Activated CD4-positive, alpha-beta memory T cell treated with anti-CD3 and anti-CD28 coated beads, Interleukin-2, amount 10 ng/mL, durations not matched to agents 7 days and 5 days (primary cell): ENCODE measurements around the gene EPS15. TPM values are rescaled to one million over a fixed set of nuclear protein-coding genes. Genes with fewer than 3 reads are reported as not detected.
"Not testable (repeated sequence)": the region's sequence is repeated elsewhere in the genome, so short reads cannot be mapped to it uniquely, and the experiment has no call there.

ENCODE experiments used
- CTCF ChIA-PET: fragments of 350-600 bp; sonication (Branson Sonifier 250); formaldehyde crosslinking; loops from one replicate; lab custom pipeline; 2021; ENCODE audit warnings: antibody characterized with exemption, inconsistent platforms; lab: Charles Lee
- POLR2A ChIA-PET: fragments of 350-600 bp; sonication (Branson Sonifier 250); formaldehyde crosslinking; loops from one replicate; lab custom pipeline; 2021; ENCODE audit warnings: antibody characterized with exemption; lab: Charles Lee
- DNase-seq: peaks from one replicate; pipeline ENCODE4 v3.0.0-alpha.2; 2020
- H3K27ac Mint-ChIP-seq: one replicate; pipeline ENCODE4 v1.8.0; 2021; ENCODE audit warnings: mild to moderate bottlenecking, mixed read lengths
- H3K27me3 Mint-ChIP-seq: one replicate; pipeline ENCODE4 v1.8.0; 2021; ENCODE audit warnings: mixed read lengths
- H3K36me3 Mint-ChIP-seq: one replicate; pipeline ENCODE4 v1.8.0; 2021; ENCODE audit warnings: low read depth, mixed read lengths
- H3K4me1 Mint-ChIP-seq: one replicate; pipeline ENCODE4 v1.8.0; 2021; ENCODE audit warnings: mixed read lengths
- H3K4me3 Mint-ChIP-seq: one replicate; pipeline ENCODE4 v1.8.0; 2021; ENCODE audit warnings: mild to moderate bottlenecking, mixed read lengths
- H3K9me3 Mint-ChIP-seq: one replicate; pipeline ENCODE4 v1.8.0; 2021; ENCODE audit warnings: mixed read lengths
- total RNA-seq, 2 experiments: library from RNA; stranded (reverse); gene quantifications; one replicate each; pipeline ENCODE4 v1.2.3, GENCODE V29; 2021

EPS15 gene
- total RNA-seq, 2 experiments from 2014 or later, result 71.8 to 75.0 TPM

GRCh38 chr1:51326839-51327238, 192.2 kb downstream of the EPS15 start:
- no peak for DNase-seq
- Mint-ChIP-seq H3K4me3 (no peak overlapping the region), H3K27me3 (peaks cover 46% of the 10 kb centered on the region), H3K36me3 (peaks cover 2% of the 10 kb centered on the region), H3K27ac (no peak overlapping the region), H3K9me3 (no peaks in the 10 kb centered on the region), H3K4me1 (peaks cover 10% of the 10 kb centered on the region)
- ChIA-PET POLR2A (no interaction called here), CTCF (no interaction called here)

- Mint-ChIP-seq H3K4me1 (peaks cover 7% of the 10 kb centered on the region), H3K36me3 (peaks cover under 1% of the 10 kb centered on the region), H3K4me3 (no peak overlapping the region), H3K27me3 (peaks cover 39% of the 10 kb centered on the region), H3K9me3 (no peaks in the 10 kb centered on the region), H3K27ac (no peak overlapping the region)
- DNase-seq, result no peak
- ChIA-PET CTCF (no interaction called here), POLR2A (no interaction called here)
Observed at GRCh38 chr1:51325878-51326755, 192.9 kb downstream of the EPS15 start.

- H3K9me3 Mint-ChIP-seq, result no peaks in the 10 kb centered on the region
- ChIA-PET CTCF (no interaction called here), POLR2A (no interaction called here)
- H3K27me3 Mint-ChIP-seq, result peaks cover 34% of the 10 kb centered on the region
- H3K4me1 Mint-ChIP-seq, result peaks cover 2% of the 10 kb centered on the region
- no peaks in the 10 kb centered on the region for H3K36me3 Mint-ChIP-seq
- H3K27ac Mint-ChIP-seq, result no peak overlapping the region
- H3K4me3 Mint-ChIP-seq, result no peak overlapping the region
- DNase-seq, result no peak
Observed at GRCh38 chr1:51325391-51325790, 193.7 kb downstream of the EPS15 start.

- DNase-seq, CTCF ChIA-PET, H3K4me1 Mint-ChIP-seq, H3K9me3 Mint-ChIP-seq, H3K27ac Mint-ChIP-seq, H3K36me3 Mint-ChIP-seq, POLR2A ChIA-PET, H3K4me3 Mint-ChIP-seq: not testable (repeated sequence)
- peaks cover 33% of the 10 kb centered on the region for H3K27me3 Mint-ChIP-seq
Observed at GRCh38 chr1:51325011-51325385, 194.1 kb downstream of the EPS15 start.

- ChIA-PET POLR2A (no interaction called here), CTCF (no interaction called here)
- Mint-ChIP-seq H3K4me1 (no peaks in the 10 kb centered on the region), H3K27me3 (peaks cover 28% of the 10 kb centered on the region), H3K27ac (no peak overlapping the region), H3K36me3 (no peaks in the 10 kb centered on the region), H3K9me3 (no peaks in the 10 kb centered on the region), H3K4me3 (no peak overlapping the region)
- DNase-seq, result no peak
Observed at GRCh38 chr1:51324251-51325010, 194.6 kb downstream of the EPS15 start.

GRCh38 chr1:51323778-51324177, 195.3 kb downstream of the EPS15 start:
- no peaks in the 10 kb centered on the region for H3K4me1 Mint-ChIP-seq
- H3K27me3 Mint-ChIP-seq, result peaks cover 24% of the 10 kb centered on the region
- no peak overlapping the region for H3K27ac Mint-ChIP-seq
- no peak for DNase-seq
- H3K36me3 Mint-ChIP-seq, result no peaks in the 10 kb centered on the region
- CTCF ChIA-PET, result no interaction called here
- POLR2A ChIA-PET, result no interaction called here
- no peaks in the 10 kb centered on the region for H3K9me3 Mint-ChIP-seq
- H3K4me3 Mint-ChIP-seq, result no peak overlapping the region

- ChIA-PET CTCF (no interaction called here), POLR2A (no interaction called here)
- no peaks in the 10 kb centered on the region for H3K9me3 Mint-ChIP-seq
- no peaks in the 10 kb centered on the region for H3K36me3 Mint-ChIP-seq
- no peak overlapping the region for H3K27ac Mint-ChIP-seq
- no peak overlapping the region for H3K4me3 Mint-ChIP-seq
- peaks cover 18% of the 10 kb centered on the region for H3K27me3 Mint-ChIP-seq
- no peaks in the 10 kb centered on the region for H3K4me1 Mint-ChIP-seq
- DNase-seq, result no peak
Observed at GRCh38 chr1:51322417-51323101, 196.5 kb downstream of the EPS15 start.

GRCh38 chr1:51321924-51322280, 197.2 kb downstream of the EPS15 start:
- Mint-ChIP-seq H3K4me1 (no peaks in the 10 kb centered on the region), H3K4me3 (no peak overlapping the region), H3K27me3 (peaks cover 16% of the 10 kb centered on the region), H3K9me3 (no peaks in the 10 kb centered on the region), H3K27ac (no peak overlapping the region), H3K36me3 (no peaks in the 10 kb centered on the region)
- DNase-seq, result no peak
- POLR2A ChIA-PET, result no interaction called here
- CTCF ChIA-PET, result no interaction called here

- no peaks in the 10 kb centered on the region for H3K9me3 Mint-ChIP-seq
- no peak for DNase-seq
- ChIA-PET POLR2A (interaction anchor here (1.2 kb wide), 1 partner anchor 123 kb away, joined by 3 read pairs; no protein-coding TSS in a partner anchor), CTCF (interaction anchor here (0.7 kb wide), 1 partner anchor 972 kb away, joined by 4 read pairs; no protein-coding TSS in a partner anchor)
- H3K27me3 Mint-ChIP-seq, result peaks cover 15% of the 10 kb centered on the region
- no peak overlapping the region for H3K27ac Mint-ChIP-seq
- no peaks in the 10 kb centered on the region for H3K4me1 Mint-ChIP-seq
- no peaks in the 10 kb centered on the region for H3K36me3 Mint-ChIP-seq
- no peak overlapping the region for H3K4me3 Mint-ChIP-seq
Observed at GRCh38 chr1:51320967-51321923, 197.8 kb downstream of the EPS15 start.

- Mint-ChIP-seq H3K9me3 (no peaks in the 10 kb centered on the region), H3K27ac (no peak overlapping the region), H3K4me1 (peaks cover 21% of the 10 kb centered on the region), H3K36me3 (no peaks in the 10 kb centered on the region), H3K4me3 (no peak overlapping the region), H3K27me3 (peaks cover 4% of the 10 kb centered on the region)
- DNase-seq, result no peak
- ChIA-PET CTCF (no interaction called here), POLR2A (no interaction called here)
Observed at GRCh38 chr1:51317798-51318197, 201.3 kb downstream of the EPS15 start.

GRCh38 chr1:51316846-51317120, 202.3 kb downstream of the EPS15 start:
- H3K27ac Mint-ChIP-seq, result no peak overlapping the region
- peaks cover 3% of the 10 kb centered on the region for H3K27me3 Mint-ChIP-seq
- H3K36me3 Mint-ChIP-seq, result no peaks in the 10 kb centered on the region
- peaks cover 21% of the 10 kb centered on the region for H3K4me1 Mint-ChIP-seq
- POLR2A ChIA-PET, result no interaction called here
- no peak overlapping the region for H3K4me3 Mint-ChIP-seq
- no peaks in the 10 kb centered on the region for H3K9me3 Mint-ChIP-seq
- CTCF ChIA-PET, result no interaction called here
- no peak for DNase-seq

- CTCF ChIA-PET, result no interaction called here
- no peak for DNase-seq
- peaks cover 3% of the 10 kb centered on the region for H3K27me3 Mint-ChIP-seq
Observed at GRCh38 chr1:51316113-51316845, 202.8 kb downstream of the EPS15 start.

More at GRCh38 chr1:51316113-51316845, 202.8 kb downstream of the EPS15 start:
- no peak overlapping the region for H3K4me3 Mint-ChIP-seq
- no peaks in the 10 kb centered on the region for H3K9me3 Mint-ChIP-seq
- H3K27ac Mint-ChIP-seq, result no peak overlapping the region
- peaks cover 21% of the 10 kb centered on the region for H3K4me1 Mint-ChIP-seq
- POLR2A ChIA-PET, result no interaction called here
- no peaks in the 10 kb centered on the region for H3K36me3 Mint-ChIP-seq
